Activated T-cell treated with anti-CD3 and anti-CD28 coated beads for 1 hour (primary cell): ENCODE data around the gene TP53I13.

Experiments used
- DNase-seq: peaks from one replicate; pipeline ENCODE4 v3.0.0-alpha.2; 2020; ENCODE audit warnings: low read depth

Gene TP53I13

GRCh38 chr17:29581583-29582253, 13.2 kb downstream of the TP53I13 start:
- no peak for DNase-seq

- DNase-seq, result no peak
Measured at GRCh38 chr17:29582254-29582765, 13.8 kb downstream of the TP53I13 start.

DNA sequence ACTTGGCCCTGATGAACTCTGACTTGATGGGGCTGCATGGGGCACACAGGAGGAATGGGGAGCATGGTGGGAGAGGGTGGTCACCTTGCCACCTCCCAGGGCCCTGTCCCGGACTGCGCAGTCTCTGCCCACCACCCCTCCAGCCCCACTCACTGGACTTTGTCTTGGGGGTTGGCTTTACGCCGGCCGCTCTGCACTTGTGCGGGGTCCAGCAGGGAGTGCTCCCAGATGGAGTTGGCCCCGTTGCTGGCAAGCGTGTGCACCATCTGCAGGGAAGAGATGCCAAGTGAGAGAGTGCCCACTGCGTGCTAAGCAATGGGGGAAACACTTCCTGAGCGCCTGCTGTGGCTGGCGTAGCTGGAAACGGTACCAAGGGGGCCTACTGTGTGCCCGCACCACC, 14.3 kb downstream of the TP53I13 start:
- DNase-seq, result no peak

DNA sequence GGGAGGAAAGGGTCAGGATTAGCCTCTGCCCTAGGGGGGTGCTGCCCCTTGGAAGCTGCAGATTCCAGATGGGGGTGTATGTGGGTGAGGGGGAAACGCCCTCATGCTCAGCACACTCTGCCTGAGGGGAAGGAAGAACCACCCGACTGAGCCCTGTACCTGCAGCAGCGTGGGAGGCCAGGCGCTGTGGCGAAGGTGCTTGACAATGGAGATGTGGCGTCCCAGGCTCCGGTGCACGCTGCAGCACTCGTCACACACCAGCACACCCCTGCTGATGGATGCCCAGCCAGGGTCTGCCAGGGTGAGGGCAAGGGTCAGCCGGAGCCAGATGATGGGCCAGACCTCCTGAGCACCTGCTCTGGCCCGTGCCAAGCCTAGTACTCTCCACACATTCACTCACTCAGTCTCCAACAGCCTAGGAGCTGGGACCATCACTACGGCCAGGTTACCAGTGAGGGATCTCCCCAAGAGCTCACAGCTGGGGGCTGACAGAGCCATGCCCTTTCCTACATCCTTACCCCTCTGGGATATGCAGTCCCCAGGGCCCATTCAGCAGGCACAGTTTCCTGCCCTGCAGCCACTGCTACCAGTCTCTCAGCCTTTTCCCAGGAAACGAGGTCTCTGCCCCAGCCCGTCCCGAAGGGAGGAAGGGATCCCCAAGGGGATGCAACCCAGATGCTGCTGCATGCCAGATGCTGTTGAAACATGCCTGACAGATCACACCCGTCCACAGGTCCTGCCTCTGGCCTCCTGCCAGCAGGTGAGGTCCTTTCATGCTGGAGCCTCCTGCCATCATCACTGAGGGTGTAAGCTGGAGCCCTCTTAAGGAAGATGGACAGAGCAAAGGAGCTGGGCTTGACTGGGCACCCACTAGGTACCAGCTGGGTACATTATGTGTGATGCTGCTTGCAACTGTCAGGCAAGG, 15.1 kb downstream of the TP53I13 start:
- no peak for DNase-seq

DNA sequence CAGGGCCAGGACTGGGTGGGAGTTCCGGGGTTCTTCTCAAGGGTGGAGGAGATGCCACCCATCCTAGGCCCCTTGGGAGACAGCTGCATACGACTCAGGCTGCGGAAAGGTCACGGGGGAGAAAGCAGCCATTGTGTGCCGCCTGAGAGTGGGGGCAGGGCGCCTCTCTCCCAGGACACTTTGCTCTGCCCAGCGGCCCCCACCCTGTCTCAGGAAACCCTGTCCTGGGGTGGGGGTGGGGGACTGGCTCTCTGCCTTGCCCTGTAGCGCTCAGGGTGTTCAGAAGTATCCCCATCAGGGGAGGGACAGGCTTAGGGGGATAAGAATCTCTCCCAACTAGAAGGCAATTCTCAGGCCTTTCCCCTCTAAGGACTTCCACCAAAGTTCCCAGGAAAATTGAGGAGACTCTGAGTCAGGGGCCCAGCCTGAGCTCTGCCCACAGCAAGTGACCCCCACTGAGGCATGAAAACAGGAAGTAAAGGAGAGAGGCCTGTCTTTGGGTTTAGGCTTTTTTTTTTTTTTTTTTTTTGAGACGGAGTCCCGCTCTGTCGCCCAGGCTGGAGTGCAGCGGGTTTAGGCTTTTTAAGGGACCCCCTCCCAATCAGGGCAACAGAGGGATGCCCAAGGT, 16.1 kb downstream of the TP53I13 start:
- DNase-seq, result no peak

- DNase-seq, result no peak
Measured at GRCh38 chr17:29585080-29585751, 16.7 kb downstream of the TP53I13 start.

DNA sequence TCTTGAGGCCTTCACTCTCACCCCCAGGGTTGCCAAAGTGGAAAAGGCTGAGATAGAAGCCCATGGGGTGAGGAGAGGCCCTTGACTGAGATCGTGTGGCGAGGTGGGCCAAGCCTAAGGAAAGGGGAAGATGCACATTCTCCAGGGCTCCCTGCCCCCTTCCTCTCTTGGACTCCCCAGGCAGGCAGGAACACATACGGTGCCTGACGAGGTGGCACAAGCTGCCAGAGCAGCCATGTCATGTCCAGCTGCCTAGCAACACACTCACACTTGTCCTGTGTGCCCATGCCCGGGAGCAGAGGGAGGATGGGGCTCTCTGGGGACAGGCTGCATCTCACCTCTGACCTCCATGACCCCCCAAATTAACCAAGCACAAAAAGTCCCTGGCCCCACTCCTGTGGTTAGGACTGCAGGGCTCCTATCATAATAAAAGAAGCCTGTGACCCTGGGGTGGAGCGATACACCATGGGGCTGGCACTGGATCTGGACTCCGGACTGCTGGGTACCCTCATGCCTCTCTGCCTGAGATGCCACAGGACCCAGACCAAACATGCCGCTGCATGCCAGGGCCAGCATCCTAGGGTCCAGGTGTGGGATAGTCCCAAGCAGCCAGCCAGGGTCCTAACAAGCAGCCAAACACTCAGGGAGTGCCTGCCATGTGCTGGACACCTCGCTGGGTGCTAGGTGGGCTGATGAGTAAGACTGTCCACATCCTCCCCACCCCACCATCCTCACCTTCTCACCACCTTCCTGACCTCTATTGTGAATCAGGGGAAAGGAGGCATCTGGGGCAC, 18.4 kb downstream of the TP53I13 start:
- no peak for DNase-seq

DNA sequence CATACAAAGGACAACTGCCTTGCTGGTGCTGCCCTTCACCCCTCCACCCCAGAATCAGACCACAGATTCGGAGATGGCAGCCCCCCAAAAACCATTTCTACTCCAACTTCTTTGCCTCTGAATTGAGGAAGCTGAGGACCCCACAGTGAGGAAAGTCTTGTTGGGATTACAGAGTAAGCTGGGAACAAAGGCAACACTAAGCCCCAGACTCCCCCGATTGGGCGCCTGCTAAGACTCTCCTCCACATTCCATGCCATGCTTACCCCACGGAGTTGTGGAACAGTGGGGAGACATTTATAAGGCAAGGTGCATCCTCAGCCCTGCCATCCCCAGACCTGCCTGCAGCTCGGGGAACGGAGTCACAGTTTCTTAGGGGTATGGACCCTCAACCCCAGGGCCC, 19.1 kb downstream of the TP53I13 start:
- no peak for DNase-seq

DNA sequence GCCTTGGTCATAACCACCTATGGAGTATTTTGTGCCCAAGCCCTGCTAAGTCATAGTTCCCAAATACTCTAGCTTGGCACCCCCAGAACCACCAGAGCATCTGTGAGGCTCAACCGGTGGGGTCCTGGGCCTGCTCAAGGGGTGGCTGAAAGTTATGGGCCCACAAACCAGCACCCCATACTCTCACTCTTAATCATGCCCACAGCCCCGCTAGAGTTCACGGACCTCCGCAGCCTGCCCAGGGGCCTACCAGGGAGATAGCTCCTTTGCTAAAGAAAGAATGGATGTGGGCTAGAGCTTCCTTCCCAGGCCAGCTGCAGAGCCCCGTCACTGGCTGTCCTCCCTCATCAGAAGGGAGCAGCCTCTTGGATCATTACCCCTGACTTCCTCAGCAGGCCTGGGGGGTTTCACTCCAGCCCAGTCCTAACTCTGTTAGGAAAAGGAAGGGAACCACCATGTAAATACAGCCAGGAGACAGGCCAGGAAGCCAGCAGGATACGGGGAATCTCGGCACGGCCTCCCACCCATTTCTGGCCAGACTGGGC, 19.6 kb downstream of the TP53I13 start:
- DNase-seq, result no peak

GRCh38 chr17:29588562-29589411, 20.3 kb downstream of the TP53I13 start:
- no peak for DNase-seq

GRCh38 chr17:29589524-29590410, 21.3 kb downstream of the TP53I13 start, which contains the start of gene GIT1:
TSS of gene GIT1 (minus strand) at chr17:29589648. CDS start at chr17:29589378, 270 bp downstream.
- DNase-seq, result peak; percentile 77

GRCh38 chr17:29590411-29591145, 22.1 kb downstream of the TP53I13 start:
- no peak for DNase-seq

GRCh38 chr17:29591146-29591736, 22.7 kb downstream of the TP53I13 start:
- DNase-seq, result no peak

GRCh38 chr17:29591737-29592608, 23.5 kb downstream of the TP53I13 start:
- DNase-seq, result peak; percentile 68

- no peak for DNase-seq
Measured at GRCh38 chr17:29592850-29593551, 24.5 kb downstream of the TP53I13 start, which contains the start of gene ANKRD13B. TSS of gene ANKRD13B (plus strand) at chr17:29593132. CDS start at chr17:29593622, 490 bp downstream.
